GM21825 (cell line): ENCODE measurements around the gene EFCAB11.

Experiments used
- ATAC-seq: cut with Tn5 transposase; IDR thresholded peaks from one replicate; pipeline ENCODE4 v1.9.1; 2021; ENCODE audit warnings: mild to moderate bottlenecking, moderate library complexity; ENCODE audit not compliant: unreplicated experiment

The EFCAB11 gene

DNA sequence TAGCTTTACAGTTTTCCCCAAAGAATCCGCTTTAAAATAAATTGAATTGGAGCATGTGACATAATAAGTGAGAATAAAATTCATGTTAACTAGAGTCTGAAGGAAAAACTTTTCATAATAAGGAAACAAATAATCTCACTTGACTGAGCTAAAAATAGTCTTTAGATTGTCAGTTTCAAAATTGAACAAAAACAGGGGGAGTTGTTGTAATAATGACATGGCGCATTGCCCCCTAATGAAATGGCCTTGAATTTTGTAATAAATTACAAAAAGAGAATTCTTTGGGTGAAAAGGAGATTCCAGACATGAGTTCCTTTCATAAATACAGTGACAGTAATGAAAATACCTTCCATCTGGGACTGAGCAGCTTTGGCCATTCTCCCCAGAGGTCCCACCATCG is 178.6 kb downstream of the EFCAB11 start:
- ATAC-seq = no peak

DNA sequence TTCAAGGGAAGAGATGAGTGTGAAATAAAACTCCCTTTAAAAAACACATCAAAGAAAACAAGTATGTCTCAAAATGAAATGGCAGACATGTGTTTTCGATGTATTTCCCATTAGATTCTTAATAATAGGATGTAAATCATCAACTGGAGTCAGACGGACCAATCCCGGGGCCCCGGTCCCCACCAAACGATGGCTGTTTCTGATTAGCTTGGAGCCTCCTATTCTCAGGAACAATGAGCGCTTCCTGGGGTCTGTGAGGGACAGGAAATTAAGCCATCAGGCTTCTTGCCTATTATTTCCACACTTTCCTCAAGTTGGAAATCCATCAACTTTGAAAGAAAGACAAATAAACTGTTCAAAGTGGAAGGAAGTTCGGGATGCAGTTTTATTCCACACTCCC is 179.4 kb downstream of the EFCAB11 start:
- no peak for ATAC-seq

DNA sequence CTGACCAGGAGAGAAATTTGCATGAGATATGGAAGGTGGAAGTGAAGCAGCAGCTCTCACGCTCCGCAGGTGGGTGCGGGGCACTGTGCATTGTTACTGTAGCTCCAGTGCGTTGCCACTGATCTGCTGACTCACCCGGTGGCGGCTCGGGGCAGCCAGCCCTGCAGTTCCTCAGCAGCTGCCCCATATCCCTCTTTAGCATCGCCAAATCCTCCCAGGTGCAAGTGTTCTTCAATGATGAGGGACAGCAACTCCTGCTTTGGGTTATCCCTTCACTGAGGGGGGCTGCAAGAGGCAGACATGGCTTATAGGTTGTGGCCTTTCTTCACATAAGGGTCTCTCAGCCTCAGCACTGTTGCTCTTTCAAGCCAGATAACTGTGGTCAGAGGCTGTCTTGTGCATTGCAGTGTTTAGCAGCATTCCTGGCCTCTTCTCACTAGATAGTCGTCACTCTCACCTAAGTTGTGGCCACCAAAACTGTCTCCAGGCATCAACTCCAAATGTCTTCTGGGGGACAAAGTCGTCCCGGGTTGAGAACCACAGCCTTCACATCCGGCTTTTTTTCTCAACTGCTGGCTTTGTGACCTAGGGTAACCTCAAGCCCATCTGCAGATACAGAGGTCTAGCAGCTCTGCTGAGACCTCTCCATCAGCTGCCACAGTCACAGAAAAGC is 180.8 kb downstream of the EFCAB11 start:
- peak; percentile 82 for ATAC-seq

DNA sequence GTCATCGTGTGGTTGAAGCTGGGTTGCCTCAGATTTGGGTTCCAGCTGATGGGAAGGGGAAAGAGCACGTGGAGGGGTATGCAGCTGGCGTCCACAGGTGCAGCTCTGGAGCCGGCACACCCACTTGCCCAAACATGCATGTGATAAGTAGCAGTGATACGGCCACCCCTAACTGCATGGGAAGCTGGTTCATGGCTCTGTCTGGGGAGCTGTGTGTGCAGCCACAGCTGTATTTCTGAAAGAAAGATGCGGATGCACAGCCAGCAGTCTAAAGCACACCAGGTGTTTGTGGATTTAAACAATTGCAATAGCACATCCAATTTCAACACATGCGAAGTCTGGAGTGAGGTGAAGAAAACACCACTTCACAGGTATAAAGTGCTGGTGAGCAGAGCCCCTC is 181.4 kb downstream of the EFCAB11 start:
- ATAC-seq = peak; percentile 36

DNA sequence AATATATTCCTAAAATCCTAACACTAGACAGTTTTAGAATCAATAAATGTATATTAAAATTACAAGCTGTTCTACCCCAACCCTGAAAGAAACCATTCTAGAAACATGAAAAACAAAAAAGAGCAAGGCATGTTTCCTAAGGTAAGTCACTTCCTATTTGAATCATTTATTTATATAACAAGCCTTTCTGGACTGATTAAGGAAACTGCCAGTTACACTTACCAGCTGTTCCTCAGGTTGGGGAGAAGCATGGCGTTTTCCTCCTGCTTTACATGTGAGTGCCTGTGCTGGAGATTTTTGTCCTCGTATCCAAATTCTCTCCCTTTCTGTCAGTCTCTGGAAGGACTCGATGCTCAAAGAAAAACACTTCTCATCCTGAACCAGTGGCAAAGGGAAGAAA is 183.3 kb downstream of the EFCAB11 start:
- no peak for ATAC-seq

DNA sequence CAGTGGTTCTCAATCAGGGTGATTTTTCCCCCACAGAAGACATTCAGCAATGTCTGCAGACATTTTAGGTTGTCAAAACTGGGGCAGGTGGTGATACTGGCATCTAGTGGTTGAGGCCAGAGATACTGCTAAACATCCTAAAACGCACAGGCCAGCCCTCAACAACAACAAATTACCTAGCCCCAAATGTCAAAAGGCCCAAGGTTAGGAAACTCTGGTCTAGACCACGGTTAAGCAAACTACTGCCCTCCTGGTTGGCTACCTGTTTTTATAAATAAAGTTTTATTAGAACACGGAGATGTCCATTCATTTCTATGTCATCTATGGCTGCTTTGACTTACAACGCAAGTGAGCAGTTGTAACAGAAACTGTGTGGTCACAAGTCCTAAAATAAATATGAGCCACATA is 186.7 kb downstream of the EFCAB11 start:
- ATAC-seq = peak; percentile 67

DNA sequence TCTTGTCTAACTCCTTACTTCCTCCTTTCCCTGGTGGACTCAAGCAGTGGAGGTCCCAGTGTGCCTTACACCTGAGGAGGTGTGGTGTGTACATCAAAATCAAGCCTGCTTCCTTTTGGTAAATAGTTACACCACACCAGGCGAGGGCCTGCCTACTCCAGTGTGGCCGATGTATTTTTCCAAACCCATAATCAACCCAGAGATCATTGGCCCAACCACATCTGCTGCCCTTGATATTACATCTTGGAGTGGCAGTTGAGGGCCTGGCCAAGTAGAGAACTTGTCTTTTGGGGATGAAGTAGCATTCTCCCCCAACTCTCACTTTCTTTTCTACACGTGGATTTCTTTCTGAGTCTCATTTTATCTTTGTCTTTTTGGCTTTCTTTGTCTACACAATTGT is 187.4 kb downstream of the EFCAB11 start:
- ATAC-seq = no peak

DNA sequence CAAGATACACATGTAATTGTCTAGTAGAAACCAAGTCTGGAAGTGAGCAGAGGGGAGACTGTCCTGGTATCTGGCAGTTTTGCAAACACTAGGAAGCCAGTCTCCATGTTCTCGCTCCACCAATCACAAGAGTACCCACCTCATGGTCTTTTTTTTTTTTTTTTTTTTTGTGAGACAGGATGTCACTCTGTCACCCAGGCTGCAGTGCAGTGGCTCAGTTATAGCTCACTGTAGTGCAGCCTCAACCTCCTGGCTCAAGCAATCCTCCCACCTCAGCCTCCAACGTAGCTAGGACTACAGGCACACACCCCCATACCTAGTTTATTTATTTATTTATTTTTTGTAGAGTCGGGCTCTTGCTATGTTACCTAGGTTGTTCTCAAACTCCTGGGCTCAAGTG is 189.2 kb downstream of the EFCAB11 start:
- ATAC-seq = no peak

DNA sequence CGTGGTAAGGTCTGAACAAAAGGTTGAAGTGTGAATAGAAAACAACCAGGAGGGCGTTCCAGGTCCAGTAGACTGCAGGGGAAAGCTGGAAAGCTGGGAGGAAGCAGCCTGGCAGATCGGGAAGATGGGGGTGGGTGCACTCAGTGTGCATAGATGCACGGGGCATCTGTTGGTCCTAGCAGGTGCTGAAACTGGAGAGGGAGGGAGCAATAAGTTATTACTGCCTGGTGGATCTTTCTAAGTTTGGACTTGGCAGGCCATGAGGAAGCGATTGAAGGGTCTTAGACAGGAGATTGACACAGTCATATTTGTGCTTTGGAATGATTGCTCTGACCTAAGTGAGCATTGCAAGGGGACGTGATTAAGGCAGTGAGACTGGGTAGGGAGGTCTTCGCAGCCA is 194.4 kb downstream of the EFCAB11 start:
- ATAC-seq = no peak

DNA sequence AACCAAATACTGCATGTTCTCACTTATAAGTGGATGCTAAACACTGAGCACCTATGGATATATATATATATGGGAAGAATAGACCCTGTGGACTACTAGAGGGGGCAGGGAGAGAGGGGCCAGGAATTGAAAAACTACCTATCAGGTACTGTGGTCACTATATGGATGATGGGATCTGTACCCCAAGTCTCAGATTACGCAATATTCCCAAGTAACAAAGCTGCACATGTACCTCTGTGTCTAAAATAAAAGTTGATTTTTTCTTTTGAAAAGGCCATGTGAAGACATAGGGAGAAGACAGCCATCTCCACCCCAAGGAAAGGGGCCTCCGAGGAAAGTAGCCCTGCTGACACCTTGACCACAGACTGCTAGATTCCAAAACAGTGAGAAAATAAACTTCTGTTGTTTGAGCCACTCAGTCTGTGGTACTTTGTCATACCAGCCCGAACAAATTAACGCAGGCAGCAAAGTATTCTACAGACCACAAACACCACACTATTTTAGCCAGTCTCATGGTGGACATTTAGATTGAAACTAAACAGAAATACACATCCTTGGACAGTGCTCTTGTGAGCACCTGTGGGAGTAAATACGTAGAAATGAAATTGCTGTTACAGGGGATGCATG is 197.1 kb downstream of the EFCAB11 start:
- no peak for ATAC-seq

DNA sequence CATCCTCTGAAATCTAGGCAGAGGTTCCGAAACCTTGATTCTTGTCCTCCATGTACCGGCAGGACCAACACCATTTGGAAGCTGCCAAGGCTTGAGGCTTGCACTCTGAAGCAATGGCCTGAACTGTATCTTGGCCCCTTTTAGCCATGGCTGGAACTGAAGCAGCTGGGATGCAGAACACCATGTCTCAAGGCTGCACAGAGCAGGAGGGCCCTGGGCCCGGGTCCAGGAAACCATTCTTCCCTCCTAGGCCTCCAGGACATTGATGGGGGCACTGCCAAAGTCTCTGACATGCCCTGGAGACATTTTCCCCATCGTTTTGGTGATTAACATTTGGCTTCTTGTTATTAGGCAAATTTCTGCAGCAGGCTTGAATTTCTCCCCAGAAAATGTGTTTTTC is 198.7 kb downstream of the EFCAB11 start:
- ATAC-seq = no peak

DNA sequence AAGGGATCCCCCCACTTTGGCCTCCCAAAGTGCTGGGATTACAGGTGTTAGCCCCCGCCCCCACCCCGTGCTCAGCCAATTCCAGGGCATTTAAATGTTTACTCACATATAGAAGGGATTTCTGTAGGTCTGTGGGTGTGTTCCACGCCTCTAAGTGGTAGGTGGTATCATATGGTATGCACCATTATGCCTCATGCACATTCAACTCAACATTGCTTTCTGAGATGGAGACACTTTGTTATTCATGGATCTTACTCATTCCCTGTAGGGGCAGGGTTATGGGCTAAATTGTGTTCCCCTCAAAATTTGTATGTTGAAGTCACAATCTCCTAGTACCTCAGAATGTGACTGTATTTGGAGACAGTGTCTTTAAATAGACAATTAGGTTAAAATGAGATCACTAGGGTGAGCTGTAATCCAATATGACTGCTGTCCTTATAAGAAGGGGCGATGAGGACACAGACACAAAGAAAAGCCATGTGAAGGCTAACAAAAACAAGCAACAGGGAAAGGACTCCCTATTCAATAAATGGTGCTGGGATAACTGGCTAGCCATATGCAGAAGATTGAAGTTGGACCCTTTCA is 200.6 kb downstream of the EFCAB11 start:
- ATAC-seq = no peak

DNA sequence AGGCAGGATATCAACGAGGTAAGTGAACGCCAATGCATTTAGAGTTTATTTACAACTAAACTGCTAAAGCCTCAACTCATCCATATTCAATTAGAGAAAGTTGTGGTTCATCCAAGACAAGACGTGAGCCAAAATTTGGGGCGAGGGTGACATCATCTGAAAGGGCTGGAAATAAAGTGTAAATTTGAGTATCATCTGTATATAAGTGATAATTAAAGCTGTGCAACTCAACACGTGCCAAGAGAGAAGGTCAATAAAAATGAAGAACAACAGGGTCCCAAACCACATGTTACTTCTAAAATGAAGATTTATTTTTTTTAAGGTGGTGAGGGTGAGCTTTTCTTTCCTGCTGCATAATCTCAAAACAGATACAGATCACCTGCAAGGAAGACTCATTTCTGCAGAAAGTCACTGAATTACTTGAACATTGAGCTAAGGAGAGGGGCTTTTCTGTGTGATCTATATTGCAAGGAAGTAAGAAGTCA is 203.6 kb downstream of the EFCAB11 start:
- no peak for ATAC-seq

DNA sequence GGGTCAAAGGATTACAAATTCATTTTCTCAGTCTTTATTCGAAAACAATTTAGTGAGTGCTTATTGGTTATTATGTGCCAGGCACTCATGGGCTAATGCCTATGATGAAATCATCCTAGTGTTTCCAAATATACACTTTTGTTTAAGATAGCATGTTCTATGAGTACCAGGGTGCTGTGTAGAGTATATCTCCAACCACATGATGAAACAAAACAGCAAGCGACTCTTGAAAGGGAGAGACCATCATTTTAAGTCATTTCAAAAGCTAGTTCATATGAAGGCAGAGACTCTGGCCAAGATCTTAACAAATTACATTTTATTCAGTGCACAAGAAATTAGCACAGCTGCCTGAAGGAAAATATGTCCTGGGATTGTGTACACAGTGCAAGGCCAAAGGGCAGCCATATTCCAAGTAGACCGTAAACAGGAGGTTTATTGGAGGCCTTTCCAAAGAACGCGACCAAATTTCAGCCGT is 204.2 kb downstream of the EFCAB11 start:
- no peak for ATAC-seq

DNA sequence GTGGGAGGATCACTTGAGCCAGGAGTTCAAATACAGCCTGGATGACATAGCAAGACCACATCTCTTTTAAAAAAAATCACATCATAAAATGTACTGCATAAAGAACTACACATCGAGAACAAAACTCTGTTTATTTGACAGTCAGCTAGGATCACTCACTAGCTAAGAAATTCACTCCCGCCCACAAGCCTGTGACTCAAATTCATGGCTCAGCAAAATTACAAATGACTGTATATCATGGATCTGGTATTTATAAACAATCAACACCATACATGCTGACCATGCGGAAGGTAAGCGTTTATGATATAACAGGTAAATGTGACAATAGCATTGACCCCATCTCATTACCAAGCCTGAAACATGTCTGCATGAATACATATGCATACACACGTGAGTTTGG is 206.5 kb downstream of the EFCAB11 start:
- ATAC-seq = no peak

DNA sequence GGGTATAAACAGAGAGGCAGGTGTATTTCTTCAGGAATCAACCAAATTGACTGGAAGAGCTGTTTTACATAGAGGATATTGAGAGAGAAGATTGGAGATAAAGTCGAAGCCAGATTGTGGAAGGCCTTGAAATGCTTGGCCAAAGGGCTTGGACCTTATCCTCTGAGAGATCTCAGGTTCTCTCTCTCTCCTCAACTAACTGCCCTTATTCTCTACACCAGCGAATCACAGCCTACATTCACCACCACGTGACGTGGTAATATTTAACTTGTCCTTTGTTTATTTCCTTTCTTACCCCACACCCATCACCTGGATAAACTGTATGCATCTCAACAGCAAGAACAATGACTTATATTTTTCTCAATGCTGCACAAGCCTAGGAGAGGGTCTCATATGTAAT is 207.4 kb downstream of the EFCAB11 start:
- ATAC-seq = no peak

DNA sequence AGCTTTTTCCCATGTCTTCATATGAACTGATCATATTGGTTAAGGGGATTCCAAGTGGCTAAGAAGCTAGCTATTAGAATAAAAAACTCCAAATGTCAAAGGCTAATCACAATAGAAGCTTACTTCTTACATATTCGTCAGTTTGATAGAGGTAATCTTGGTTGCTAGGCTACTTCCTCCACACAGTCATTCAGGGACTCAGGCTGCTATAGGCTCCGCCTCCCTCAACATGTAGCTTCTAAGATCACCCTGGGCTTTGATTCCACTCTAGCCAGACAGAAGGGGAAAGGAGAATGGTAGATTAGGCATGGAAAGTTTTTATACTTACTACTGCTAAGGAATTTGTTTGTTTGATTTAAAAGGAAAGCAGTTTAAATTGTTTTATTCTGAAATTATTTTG is 207.9 kb downstream of the EFCAB11 start:
- ATAC-seq = no peak

DNA sequence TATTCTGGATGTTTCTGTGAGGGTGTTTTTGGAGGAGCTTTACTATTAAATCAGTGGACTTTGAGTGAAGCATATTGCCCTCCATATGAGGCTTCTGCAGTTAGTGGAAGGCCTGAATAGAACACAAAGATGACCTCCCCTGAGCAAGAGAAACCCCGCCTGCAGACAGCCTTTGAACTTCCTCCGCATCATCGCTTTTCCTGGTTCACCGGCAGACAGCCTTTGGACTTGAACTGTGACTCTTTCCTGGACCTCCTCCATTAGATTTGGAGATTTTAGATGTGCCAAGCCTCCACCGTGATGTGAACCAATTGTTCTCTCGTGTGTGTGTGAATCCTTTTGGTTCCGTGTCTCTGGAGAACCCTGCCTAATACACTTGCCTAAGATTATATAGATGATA is 208.4 kb downstream of the EFCAB11 start:
- ATAC-seq = no peak
